ENCODE measurements around the gene MGAT5B.
"Not testable (repeated sequence)": the region's sequence is repeated elsewhere in the genome, so short reads cannot be mapped to it uniquely, and the experiment has no call there.

MGAT5B gene, protein sequence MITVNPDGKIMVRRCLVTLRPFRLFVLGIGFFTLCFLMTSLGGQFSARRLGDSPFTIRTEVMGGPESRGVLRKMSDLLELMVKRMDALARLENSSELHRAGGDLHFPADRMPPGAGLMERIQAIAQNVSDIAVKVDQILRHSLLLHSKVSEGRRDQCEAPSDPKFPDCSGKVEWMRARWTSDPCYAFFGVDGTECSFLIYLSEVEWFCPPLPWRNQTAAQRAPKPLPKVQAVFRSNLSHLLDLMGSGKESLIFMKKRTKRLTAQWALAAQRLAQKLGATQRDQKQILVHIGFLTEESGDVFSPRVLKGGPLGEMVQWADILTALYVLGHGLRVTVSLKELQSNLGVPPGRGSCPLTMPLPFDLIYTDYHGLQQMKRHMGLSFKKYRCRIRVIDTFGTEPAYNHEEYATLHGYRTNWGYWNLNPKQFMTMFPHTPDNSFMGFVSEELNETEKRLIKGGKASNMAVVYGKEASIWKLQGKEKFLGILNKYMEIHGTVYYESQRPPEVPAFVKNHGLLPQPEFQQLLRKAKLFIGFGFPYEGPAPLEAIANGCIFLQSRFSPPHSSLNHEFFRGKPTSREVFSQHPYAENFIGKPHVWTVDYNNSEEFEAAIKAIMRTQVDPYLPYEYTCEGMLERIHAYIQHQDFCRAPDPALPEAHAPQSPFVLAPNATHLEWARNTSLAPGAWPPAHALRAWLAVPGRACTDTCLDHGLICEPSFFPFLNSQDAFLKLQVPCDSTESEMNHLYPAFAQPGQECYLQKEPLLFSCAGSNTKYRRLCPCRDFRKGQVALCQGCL

DNA sequence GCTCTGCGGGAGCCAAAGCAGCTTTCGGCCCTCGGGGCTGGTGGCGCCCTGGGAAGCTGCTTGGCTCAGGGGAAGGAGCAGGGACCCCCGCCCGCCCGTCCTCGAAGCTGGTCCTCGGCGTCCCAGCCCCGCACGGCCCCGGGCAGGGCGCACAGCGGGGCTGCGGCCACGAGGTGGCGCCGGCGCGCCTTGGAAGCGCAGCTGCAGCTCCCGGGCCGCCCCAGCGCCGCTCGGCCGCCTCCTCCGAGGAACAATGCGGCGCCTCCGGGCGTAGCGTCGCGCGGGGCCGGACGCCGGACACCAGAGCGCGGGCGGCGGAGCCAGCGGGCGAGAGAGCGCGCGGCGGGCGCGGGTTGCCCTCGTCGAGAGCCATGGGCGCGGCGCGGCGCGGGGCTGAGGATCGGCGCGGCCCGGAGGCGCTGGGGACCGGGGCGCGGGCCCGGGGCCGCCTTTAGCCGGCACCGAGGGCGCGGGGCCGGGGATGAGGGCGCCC, at the start of gene MGAT5B:
Gene MGAT5B (plus strand): TSS at position 229 of the 493 bp plus-strand sequence. CDS start 626 bp downstream, outside the sequence.
- peak; percentile 43 to 54 for DNase-seq (ENCODE audit: low read depth in 2 of 2)

DNA sequence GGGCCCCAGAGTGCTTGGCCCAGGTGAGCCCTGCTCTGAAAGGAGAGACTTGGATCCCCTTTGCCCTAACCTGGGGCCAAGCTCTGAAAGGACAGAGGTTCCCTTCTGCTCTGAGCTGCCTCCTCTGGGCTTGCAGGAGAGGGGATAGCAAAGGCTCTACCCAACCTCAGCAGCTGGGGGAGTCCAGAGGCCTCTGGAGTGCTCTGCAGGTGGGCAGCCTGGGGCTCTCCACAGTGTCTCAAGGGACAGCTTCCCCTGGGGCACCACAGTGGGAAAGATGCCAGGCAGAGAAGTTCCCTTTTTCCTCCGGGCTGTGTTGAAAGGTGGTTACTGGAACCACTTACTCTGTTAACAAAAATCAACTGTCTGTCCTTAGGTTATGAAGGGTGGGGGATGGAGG, 48.2 kb upstream of the MGAT5B start:
- DNase-seq (ENCODE audit: low read depth in 2 of 2), result no peak

DNA sequence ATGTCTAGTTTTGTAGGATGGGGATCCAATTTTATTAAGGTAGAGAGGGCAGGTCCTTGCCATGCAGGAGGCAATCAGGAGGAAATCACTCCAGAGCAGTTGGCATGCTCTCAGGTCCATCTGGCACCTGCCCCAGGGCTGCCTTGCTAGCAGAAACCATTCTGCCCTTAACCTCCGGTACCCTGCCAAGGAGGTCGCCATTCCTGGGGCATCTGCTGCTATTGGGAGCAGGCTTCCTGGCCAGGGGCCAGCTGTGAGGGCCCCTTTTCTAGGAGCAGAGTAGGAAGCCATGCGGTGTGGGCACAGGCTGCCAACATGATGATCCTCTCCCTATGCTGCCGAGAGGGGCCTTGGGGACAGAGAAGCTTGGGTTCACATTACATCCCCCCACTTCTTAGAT, 47.6 kb upstream of the MGAT5B start:
- DNase-seq (ENCODE audit: low read depth in 2 of 2), result no peak

DNA sequence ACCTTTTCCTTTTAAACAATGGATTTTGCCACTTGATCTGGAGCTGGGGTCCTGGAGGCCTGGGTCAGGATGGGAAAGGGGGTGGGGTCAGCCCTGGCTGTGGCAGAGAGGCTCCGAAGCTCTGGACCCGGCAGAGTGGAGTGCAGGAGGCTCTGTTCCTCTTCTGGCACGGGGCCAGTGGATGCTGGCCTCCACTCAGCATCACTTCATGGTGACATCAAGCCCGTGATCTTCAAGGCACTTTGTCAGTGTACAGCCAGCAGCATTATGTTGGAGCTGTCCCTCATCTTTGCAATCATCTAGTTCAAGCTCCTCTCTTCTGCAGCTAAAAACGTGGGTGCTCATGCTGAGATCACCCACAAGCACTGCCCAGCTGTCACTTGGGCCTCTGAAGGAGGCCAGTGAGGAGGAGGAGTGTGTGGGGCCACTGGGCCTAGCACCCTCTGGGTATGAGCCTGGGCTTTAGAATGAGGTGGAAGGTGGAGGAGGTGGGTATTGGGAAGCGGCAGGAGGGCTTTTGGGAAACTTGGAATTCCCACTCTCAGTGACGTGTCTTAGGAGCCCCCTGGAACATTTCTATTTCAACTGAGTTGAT, 45.9 kb upstream of the MGAT5B start:
- DNase-seq (ENCODE audit: low read depth in 2 of 2), result no peak

DNA sequence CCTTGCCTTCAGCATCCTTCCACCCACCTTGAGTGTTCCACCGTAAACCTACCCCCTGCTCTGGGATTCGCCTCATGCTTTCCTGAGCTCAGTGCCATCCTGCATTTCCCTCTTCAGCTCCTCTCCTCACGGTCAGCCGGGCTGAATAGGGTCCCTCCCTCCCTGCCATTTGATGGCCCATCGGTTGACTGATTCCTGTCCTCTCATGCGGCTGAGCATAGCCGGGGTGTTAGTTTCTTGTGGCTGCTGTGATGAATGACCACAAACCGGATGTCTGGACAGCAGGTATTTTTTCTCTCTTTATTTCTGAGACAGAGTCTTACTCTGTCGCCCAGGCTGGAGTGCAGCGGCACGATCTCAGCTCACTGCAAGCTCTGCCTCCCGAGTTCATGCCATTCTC, 44.1 kb upstream of the MGAT5B start:
- no peak for DNase-seq (ENCODE audit: low read depth in 2 of 2)

DNA sequence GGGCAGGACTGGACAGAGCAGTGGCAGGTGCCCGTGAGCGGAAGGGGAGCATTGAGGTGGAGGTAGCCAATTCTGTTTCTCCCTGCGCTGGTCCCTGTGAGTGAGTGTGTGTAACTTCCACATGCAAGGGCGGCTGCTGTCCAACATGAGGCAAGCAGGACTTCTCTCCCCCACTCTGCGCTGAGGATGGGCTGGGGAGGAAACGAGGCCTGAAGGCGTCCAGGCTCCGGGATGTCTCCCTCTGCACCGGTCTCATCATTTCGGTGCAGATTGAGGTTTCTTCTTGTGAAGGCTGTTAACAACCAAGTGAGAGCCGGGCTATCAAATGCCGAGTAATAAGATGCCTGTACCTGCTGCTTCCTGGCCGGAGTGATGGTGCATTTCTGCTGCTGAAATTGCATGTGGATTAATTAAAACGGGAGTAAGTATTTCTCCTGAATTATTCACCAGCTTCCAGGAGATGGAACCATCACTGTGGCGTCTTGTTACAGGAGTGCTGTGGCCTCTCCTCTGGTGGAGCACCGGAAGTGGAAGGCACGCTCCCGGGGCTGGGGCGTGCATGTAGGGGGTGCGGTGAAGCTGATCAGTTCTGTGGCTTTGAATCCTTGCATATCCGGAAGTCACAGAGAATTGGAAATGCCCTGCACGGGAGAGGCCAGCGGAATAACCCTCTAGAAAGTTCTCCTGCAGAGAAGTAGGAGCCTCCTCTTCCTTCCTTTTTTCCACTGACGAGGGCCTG, 41.7 kb upstream of the MGAT5B start:
- no peak for DNase-seq (ENCODE audit: low read depth in 2 of 2)

DNA sequence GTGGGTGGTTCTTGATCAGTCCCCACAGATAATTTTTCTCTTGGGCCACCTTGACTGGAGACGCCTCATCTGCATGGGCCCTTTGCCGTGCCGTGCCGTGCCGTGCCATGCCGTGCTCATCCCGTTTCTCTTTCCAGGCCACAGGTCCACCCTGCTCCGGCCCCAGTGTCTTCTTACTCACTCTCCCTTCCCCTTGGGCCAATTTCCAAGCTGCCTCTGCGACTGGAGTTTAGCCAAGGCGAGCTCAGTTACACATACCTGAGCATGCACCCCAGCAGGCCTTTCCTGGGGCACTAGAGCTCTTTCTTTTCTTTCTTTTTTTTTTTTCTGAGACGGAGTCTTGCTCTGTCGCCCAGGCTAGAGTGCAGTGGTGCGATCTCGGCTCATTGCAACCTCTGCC, 40.5 kb upstream of the MGAT5B start:
- no peak for DNase-seq (ENCODE audit: low read depth in 2 of 2)

DNA sequence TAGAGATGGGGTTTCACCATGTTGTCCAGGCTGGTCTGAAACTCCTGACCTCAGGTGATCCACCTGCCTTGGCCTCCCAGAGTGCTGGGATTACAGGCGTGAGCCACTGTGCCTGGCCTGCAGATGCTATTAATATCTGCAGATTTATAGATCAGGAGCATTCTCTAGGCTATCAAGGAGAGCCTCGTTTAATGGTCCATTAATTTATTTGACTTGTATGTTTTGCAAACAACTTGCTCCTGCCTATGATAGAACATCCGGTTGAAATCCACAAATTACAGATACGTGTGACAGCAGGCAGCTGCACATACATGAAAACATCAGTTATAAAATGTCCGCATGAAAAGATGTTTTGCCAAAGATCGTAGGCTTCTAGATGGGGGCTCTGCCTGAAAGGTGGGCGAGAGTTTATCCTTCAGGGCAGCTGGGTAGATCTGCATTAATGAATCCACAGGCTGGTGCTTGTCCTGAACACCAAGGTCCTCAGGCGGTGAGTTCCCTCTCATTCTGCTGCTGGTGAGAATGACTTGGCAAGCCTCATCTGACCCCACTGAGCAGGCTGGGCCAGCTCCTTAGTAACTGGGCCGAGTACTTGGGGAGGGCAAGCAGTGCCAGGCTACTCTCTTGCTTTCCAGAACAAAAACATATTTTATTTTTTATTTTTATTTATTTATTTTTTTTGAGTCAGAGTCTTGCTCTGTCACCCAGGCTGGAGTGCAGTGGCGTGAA, 37.1 kb upstream of the MGAT5B start:
- DNase-seq (ENCODE audit: low read depth in 2 of 2), result no peak

DNA sequence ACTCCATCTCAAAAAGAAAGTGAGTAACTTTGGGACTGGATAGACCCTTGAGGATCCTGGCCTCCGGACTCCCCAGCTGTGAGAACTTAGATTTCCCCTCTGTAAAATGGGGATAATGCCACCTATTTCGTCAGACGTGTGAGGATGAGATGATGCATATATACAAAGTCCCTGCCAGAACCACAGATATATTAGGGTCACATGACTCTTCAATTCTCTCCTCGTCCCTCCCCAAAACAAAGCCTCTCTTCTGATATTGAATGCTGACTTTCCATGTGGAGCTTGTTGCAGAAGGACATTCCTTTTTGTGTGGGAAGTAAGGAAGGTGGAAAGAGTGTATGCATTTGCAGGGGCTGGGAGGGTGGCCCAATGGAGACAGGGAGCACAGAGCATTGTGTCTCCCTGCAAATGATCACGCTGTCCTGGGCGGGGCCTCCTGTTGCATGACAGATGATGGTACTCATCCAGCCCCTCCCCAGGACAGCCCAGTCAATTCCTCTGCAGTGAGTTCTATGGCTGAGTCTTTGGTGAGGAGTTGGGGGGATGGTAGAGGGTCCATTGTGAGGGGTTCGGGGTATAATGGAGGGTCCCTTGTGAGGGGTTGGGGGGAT, 35.1 kb upstream of the MGAT5B start:
- DNase-seq (ENCODE audit: low read depth in 2 of 2), result no peak

DNA sequence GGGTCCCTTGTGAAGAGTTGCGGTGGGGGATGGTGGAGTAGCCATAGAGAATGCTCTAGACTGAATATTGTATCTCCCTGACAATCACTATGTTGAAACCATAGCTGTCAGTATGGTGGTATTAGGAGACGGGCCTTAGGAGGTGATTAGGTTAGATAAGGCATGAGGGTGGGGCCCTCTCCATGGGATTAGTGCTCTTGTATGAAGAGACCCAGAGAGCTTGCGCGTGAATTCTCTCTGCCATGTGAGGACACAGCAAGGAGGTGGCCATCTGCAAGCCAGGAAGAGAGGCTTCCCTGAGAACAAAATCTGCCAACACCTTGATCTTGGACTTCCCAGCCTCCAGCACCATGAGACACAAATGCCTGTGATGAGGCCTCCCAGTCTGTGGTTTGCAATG, 34.5 kb upstream of the MGAT5B start:
- no peak for DNase-seq (ENCODE audit: low read depth in 2 of 2)

DNA sequence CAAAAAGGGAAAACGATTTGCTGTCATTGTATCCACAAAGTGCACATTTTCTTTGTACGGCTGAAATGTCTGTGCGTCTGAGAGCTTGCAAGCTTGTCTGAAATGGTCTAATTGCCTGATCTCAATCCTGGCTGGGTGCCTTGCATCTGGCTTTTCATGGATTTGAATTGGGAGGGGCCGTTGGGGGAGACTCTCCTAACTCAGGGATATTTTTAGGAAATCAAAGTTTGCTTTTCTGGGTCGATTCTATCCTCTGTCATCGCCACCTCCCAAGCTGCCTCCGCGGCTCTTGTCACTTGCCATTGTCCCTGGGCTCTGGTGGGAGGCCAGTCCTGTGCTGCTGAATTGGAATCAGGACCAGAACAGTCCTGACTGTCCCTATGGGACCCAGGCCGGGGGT, 33.3 kb upstream of the MGAT5B start:
- no peak for DNase-seq (ENCODE audit: low read depth in 2 of 2)

DNA sequence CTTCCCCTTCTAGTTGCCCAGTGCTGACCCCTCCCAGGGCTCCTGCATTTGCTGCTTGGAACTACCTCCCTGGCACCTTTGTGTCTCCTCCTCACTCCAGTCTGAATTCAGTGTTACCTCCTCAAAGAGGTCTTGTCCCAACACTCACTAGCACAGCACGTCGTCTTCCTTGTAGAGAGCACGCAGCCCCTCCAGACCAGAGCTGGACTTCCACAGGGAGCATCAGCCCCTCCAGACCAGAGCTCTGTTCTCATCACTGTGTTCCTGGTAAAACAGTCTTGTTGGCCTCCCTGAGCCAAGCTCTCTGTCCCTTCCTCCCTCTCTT, 27.8 kb upstream of the MGAT5B start:
- no peak for DNase-seq (ENCODE audit: low read depth in 2 of 2)

DNA sequence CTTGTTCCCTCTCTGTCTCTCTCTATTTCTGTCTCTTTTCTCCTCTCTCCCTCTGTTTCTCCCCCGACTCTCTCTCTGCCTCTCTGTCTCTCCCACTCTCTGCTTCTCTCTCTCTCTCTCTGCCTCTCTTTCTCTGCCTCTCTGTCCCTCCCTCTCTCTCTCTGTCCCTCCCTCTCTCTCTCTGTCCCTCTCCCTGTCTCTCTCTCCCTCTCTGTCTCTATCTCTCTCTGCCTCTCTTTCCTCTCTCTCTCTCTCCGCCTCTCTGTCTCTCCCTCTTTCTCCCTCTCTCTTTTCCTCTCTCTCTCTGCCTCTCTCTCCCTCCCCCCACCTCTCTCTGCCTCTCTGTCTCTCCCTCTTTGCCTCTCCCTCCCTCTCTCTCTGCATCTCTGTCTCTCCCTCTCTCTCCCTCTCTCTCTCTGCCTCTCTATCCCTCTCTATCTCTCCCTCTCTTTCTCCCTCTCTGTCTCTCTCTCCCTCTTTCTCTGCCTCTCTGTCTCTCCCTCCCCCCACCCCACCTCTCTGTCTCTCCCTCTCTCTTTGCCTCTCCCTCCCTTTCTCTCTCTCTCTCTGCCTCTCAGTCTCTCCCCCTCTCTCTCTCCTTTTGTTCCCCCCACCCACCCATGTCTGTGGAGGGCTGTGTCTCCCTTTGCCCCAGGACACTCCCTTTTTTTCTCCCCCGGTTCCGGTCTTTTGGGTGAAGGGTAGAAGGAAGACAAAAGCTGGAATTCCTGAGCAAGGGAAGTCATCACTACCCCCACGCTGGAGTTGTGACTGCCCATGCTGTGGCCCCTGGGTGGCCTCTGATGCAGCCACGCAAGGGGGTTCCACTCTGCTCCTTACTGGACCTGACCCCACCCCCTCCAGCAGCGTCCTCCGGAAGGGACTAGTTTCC, 27.1 kb upstream of the MGAT5B start:
- no peak for DNase-seq (ENCODE audit: low read depth in 2 of 2)

DNA sequence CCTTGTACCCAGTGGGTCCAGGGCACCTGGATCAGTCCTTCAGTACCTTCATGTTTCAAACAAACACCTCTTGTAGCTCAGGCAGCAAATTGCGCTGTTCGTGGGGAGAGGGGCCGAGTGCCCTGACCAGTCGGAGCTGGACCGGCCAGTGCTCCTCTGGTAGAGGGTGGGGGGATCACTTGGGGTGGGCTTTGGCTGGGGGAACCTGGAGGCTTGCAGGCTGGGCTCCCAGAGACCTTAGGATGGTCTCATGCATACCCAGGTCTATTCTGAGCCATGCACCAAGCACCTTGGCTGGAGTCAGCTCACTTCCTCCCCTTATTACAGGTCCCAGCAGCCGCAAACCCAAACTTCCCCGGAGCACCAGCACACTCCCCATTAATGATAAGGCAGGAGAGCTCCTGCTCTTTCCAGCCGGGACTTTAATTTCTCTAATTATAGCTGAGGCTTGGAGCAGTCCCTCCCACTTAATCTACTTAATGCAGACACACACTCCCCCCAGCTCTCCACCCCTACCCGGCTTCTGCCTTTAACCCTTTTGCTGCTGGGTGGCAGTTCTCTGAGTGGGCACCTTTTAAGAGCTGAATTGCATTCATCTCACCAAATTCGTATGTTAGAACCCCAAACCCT, 26.3 kb upstream of the MGAT5B start:
- DNase-seq (ENCODE audit: low read depth in 2 of 2), result no peak

DNA sequence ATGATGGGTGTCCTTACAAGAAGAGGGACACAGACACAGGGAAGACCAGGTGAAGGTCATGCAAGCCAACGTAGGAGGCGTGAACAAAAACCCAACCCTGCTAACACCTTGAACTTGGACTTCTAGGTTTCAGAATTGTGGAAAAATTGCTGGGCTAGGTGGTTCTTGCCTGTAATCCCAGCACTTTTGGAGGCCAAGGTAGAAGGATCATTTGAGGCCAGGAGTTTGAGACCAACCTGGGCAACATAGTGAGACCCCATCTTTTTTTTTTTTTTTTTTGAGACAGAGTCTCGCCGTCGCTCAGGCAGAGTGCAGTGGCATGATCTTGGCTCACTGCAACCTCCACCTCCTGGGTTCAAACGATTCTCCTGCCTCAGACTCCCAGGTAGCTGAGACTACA, 25.1 kb upstream of the MGAT5B start:
- not testable (repeated sequence) for DNase-seq (ENCODE audit: low read depth in 2 of 2)

DNA sequence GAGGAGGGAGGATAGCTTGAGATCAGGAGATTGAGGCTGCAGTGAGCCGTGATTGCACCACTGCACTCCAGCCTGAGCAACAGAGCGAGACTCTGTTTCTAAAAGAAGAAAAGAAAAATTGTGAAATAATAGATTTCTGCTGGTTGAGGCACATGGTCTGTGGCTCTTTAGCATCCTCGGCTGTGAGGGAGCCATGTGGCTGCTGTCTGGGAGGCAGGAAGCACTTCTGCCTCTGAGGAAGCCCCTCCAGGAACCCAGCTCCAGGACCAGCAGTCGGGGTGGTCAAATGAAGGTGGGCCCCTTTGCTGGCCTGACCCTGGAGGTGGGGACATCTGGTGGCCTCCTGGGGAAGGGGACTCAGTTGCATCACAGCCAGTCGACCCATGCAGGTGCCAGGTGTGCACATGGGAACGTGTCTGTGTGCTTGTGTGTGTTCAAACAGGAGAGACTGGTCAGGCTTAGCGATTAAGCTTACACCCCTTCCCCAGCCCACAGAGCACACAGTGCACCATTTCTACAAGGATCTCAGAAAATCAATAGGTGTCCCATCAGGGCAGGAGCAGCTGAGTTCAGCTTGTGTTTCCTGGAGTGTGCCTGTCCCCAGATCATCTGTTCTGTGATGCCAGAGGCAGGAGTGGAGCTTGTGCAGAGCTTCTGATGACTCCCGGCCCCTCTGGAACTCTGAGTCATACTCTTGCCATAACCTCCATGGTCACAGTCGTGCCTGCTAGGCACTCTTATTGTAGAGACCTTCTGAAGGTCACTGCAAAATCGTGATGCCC, 24.3 kb upstream of the MGAT5B start:
- no peak for DNase-seq (ENCODE audit: low read depth in 2 of 2)

DNA sequence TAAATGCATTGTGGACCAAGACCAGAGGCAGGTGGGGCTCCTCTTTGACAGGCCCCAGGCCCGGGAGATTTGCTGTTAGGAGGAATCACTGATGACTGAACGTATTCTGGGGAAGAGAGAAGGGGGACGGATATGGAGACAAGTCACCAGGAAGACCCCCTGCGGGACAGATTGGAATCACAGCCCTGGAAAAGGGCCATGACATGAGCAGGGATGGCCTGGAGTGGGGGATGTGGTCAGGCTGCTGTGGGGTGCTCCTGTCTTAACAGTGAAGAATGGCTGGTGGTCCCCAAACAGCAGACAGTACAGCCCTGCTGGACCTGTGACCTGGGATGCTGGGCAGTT, 23.7 kb upstream of the MGAT5B start:
- DNase-seq (ENCODE audit: low read depth in 2 of 2), result no peak

DNA sequence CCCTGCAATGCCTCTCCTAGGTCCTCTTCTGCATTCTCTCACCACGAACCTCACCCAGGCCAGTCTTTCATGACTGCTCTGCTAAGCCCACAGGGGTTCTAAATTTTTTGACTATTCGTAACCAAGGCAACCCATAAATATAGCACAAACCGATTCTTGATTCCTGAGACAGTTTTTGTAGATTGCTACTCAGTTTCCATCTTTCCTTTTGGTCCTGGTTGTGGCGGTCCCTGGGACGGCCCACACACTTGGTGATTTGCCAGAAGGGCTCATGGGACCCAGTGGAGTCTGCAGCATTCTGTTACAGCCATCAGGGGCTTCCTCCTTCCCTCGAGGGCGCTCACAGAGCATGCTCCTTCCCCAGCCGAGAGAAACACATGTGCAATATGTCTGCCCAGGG, 23.4 kb upstream of the MGAT5B start:
- no peak for DNase-seq (ENCODE audit: low read depth in 2 of 2)

DNA sequence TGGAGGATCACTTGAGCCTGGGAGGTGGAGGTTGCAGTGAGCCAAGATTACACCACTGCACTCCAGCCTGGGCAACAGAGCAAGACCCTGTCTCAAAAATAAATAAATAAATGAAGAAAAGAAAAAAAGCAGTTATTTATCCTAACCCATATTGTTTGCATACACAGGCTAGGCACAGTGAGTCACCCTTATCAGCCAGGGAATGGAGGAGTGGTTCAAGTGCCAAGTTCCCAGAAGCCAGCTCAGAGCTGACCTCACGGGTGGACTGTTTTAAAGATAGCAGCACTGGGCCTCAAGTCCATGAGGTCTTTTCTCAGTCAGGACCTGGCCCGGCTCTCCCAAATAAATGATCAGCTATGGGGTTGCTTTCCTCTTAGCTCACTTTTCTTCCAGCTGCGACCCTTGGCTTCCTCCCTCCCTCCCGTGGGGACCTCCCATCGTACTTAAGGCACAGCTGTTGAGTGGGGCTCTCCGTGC, 22.6 kb upstream of the MGAT5B start:
- no peak for DNase-seq (ENCODE audit: low read depth in 2 of 2)
